HPDE6-E6E7 (cell line): ENCODE results near the gene OR4D11.
"Not testable (repeated sequence)": the region's sequence is repeated elsewhere in the genome, so short reads cannot be mapped to it uniquely, and the experiment has no call there.

Source experiments
- DNase-seq: peaks from one replicate; pipeline ENCODE4 v3.0.0; 2011; ENCODE audit warnings: missing footprints; ENCODE audit errors: extremely low spot score

The OR4D11 gene

DNA sequence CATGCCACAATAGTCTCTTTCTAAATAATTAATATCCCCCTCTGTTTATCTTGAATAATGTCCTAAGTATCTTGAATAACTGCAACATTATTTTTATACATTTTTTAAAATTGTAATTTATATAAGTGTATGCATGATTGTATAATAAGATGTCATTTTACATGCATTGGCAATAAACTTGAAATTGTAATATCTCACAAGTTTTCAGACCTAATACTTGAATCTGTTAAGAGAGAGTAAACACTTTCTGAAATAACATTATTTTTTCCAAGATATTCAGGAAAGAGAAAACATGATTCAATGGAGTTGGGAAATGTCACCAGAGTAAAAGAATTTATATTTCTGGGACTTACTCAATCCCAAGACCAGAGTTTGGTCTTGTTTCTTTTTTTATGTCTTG lies at the start of gene OR4D11:
OR4D11 (plus strand) TSS at position 301 of the 400 bp plus-strand sequence; CDS start at position 301, 0 bp downstream.
- no peak for DNase-seq

DNA sequence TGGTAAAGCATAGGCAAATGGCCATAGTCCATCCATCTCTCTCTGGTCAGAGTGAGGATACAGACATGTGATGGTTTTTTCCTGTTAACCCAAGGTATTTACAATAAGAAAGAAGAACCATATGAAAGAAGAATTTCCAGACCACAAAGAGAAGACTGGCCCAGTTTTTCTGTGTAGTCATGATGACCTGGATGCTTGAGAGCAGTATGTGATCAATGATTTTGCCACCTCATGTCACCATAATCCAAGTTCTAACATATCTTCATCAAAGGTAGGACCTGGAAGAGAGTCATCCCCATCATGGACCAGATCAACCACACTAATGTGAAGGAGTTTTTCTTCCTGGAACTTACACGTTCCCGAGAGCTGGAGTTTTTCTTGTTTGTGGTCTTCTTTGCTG lies 46.7 kb upstream of the OR4D11 start, which contains the start of gene OR4D6:
OR4D6 (plus strand) TSS at position 301 of the 400 bp plus-strand sequence; CDS start at position 301, 0 bp downstream.
- no peak for DNase-seq

GRCh38 chr11:59459916-59460315 lies 43.5 kb upstream of the OR4D11 start:
- DNase-seq: no peak

- DNase-seq: no peak
These were observed 40.2 kb upstream of the OR4D11 start for GRCh38 chr11:59463190-59463641.

DNA sequence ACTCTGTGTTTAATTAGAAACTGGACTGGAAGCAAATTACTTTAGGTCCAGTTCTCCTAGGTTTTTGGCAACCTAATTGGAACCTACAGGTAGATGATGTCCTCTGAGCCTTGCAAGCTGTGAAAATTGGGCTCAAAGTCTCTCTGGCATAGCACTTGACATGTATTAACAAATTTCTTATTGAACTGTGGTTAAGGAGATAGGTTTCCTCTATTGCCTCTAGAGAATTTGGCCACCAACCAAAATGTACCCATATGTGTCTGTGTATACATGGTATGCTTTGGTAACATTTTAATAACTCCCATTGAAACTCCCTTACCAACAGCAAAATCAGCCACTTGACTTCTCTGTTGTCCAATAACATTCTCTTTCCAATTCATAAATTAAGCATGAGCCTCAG lies 30.4 kb upstream of the OR4D11 start, which contains the start of gene OR4D10:
OR4D10 (plus strand) TSS at position 301 of the 400 bp plus-strand sequence. CDS start 4,115 bp downstream, outside the sequence.
- no peak for DNase-seq

DNA sequence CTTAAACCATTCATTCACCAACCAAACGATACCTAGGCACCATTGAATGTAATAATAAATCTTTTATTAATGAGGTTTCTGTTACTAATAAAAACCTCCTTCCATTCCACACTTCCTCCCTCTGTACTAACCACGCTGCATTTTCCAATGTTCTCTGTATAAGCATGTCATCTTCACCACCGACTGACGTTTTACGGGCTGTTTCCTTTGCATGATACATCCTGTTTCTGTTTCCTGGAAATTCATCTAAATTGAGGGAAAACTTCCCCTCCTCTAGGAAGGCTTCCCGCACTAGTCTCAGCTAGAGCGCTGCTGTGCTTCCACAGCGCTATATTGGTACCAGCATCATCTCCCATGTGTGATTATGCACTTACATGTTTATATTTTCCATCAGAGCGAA lies 28.2 kb upstream of the OR4D11 start:
- DNase-seq: no peak

GRCh38 chr11:59479906-59480305 lies 23.5 kb upstream of the OR4D11 start:
- DNase-seq: no peak

DNA sequence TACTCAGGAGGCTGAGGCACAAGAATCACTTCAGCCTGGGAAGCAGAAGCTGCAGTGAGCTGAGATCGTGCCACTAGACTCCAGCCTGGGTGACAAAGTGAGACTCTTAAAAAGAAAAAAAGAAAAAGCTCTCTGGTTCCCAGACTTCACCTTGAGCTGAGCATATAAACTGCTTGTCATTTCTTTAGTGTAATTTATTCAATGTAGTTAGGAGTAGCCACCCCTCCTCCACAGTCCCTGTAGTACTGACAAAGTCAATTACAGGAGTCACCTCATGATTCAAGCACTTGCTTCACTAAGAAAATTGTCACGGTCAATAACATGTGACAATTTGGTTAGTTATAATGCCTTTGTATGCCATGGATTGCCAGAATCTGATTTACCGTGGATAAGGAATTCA lies 23.0 kb upstream of the OR4D11 start:
- no peak for DNase-seq

DNA sequence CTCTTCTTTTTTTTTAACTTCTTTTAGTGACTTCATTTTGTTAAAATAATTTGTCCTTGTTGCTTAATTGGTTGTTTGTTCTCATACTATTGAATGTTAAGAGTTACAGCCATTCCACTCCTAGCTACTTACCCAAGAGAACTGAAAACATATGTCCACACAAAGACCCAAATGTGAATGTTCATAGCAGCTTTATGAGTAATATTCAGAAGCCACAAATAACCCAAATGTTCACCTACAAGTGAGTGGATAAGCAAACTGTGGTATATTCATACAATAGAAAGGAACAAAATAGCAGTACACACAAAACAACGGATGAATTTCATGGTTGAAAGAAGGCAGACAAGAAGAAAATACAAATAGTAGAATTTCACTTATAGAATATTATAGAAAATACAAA lies 1.4 kb upstream of the OR4D11 start:
- DNase-seq: no peak

- no peak for DNase-seq
These were observed 7.7 kb downstream of the OR4D11 start, which contains the start of gene OR4D9 for GRCh38 chr11:59510941-59511589. TSS of gene OR4D9 (plus strand) at chr11:59511539. CDS start at chr11:59514913, 3,374 bp downstream.

- no peak for DNase-seq
These were observed 8.3 kb downstream of the OR4D11 start for GRCh38 chr11:59511675-59512074.

DNA sequence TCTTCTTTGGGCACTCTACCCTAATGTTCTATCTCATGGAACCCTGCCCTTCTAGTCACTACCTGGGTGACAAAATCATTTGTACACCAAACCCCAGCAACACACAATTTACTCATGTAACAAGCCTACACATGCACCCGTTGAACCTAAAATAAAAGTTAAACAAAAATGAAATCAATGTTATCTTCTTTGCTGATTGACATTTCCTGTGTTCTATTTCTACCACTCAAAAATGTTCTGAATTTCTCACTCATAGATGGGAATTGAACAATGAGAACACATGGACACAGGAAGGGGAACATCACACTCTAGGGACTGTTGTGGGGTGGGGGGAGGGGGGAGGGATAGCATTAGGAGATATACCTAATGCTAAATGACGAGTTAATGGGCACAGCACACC lies 16.8 kb downstream of the OR4D11 start:
- DNase-seq: not testable (repeated sequence)

DNA sequence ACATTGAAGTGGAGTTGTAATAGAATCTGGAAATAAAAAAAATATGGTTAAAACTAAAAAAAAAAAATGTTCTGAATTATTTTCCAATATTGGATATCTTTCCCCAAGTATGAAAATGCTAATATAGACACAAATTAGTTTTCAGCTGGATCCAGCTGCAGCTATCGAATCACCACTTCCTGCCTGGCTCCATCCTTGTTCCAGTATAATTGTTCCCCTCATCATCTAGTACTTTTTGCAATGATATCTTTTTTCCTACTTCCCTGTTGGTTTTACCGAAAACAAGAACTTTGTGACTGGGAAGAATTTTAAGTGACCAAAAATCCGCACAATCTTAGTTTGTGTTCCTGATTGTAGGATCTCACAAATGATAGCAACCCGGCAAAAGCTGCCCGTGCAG lies 17.4 kb downstream of the OR4D11 start:
- no peak for DNase-seq

GRCh38 chr11:59523541-59523940 lies 20.2 kb downstream of the OR4D11 start:
- no peak for DNase-seq

GRCh38 chr11:59528711-59529110 lies 25.3 kb downstream of the OR4D11 start:
- DNase-seq: no peak

- no peak for DNase-seq
These were observed 29.2 kb downstream of the OR4D11 start for GRCh38 chr11:59532620-59533019.

DNA sequence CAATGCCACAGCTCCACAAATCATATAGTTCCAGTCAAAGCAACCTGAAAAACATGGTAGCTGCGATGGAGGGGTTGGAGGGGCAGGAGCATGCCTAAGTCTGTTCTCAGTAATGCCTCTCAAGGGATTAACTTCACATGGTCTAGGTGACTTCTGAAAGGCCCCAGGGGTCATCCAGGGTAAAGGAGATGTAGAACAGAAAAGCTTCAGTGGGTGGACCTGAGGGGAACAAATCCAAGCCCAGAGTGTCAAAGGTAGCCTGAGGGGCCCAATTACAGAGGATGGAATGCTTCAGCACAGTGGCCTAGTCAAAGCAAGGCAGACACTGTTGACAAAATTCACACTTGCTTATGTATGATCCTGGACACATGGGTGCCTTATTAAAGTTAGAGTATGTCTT lies 31.3 kb downstream of the OR4D11 start:
- DNase-seq: no peak

- no peak for DNase-seq
These were observed 38.9 kb downstream of the OR4D11 start for GRCh38 chr11:59542142-59542810.

- DNase-seq: not testable (repeated sequence)
These were observed 40.3 kb downstream of the OR4D11 start for GRCh38 chr11:59543713-59544112.

GRCh38 chr11:59544869-59545178 lies 41.4 kb downstream of the OR4D11 start:
- no peak for DNase-seq

DNA sequence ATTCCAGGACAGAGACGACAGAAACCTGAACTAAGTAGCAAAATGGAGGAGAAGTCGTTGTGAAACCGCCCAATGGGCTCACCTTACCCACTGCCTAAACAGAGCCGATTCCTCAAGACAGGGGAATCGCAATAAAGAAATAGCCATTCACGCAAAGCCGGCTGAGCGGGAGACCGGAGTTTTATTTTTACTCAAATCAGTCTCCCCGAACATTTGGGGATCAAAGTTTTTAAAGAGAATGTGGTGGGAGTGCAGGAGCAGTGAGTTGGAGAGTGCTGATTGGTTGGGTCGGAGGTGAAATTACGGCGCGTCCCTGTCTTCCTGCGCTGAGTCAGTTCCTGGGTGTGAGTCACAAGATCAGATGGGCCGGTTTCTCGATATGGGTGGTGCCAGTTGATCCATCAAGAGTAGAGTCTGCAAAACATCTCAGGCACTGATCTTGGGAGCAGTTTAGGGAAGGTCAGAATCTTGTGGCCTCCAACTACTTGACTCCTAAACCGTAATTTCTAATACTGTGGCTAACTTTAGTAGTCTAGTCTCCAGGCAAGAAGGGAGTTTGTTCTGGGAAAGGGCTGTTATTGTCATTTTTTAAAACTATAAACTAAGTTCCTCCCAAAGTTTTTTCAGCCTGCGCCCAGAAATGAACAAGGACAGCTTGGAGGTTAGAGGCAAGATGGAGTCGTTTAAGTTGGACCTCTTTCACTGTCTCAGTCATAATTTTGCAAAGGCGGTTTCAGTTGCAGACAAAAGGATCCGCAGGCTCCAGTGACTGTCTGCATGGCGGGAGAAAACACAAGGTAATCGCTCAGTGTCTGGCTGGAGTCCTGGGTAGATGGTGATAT lies 42.0 kb downstream of the OR4D11 start:
- peak; percentile 63 for DNase-seq

DNA sequence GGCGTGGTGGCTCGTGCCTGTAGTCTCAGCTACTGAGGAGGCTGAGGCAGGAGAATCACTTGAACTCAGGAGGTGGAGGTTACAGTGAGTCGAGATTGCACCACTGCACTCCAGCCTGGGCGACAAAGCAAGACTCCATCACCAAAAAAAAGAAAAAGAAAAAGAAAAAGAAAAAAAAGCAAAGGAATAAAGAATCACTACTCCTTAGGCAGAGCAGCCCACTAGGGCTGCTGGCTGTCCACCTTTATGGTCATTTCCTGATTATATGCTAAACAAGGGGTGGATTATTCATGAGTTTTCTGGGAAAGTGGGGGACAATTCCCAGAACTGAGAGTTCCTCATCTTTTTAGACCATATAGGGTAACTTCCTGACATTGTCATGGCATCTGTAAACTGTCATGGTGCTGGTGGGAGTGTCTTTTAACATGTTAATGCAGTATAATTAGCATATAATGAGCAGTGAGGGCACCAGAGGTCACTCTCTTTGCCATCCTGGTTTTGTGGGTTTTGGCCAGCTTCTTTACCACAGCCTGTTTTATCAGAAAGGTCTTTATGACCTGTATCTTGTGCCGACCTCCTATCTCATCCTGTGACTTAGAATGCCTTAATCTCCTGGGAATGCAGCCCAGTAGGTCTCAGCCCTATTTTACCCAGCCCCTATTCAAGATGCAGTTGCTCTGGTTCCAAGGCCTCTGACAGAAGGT lies 44.4 kb downstream of the OR4D11 start:
- DNase-seq: not testable (repeated sequence)
